NCI-H446 treated with DMSO at 0.1 percent for 48 hours (cell line): Measurements from ENCODE around the gene NMT2.

ENCODE experiments used
- DNase-seq: peaks from one replicate; lab custom pipeline; 2025; lab: John Stamatoyannopoulos, UW

The NMT2 gene

GRCh38 chr10:15092855-15093408, 75.6 kb downstream of the NMT2 start:
- DNase-seq: no peak

GRCh38 chr10:15091418-15091817, 77.1 kb downstream of the NMT2 start:
- DNase-seq: no peak

GRCh38 chr10:15088428-15089261, 79.8 kb downstream of the NMT2 start, which contains the start of gene ACBD7:
Gene ACBD7 (minus strand): TSS chr10:15088776. CDS start chr10:15088728, 48 bp downstream.
- DNase-seq: peak; percentile 22

GRCh38 chr10:15084502-15084922, 84.0 kb downstream of the NMT2 start:
- DNase-seq: no peak

GRCh38 chr10:15083674-15084501, 84.6 kb downstream of the NMT2 start:
- no peak for DNase-seq

- no peak for DNase-seq
These were observed 93.1 kb downstream of the NMT2 start for GRCh38 chr10:15075421-15075820.

GRCh38 chr10:15072358-15072757, 96.1 kb downstream of the NMT2 start:
- no peak for DNase-seq

- no peak for DNase-seq
These were observed 99.3 kb downstream of the NMT2 start for GRCh38 chr10:15069230-15069629.

GRCh38 chr10:15068802-15069201, 99.7 kb downstream of the NMT2 start:
- DNase-seq: no peak

GRCh38 chr10:15067154-15067553, 101.3 kb downstream of the NMT2 start:
- no peak for DNase-seq

GRCh38 chr10:15060638-15061037, 107.9 kb downstream of the NMT2 start:
- no peak for DNase-seq

GRCh38 chr10:15059914-15060313, 108.6 kb downstream of the NMT2 start:
- DNase-seq: no peak

- no peak for DNase-seq
These were observed 109.8 kb downstream of the NMT2 start for GRCh38 chr10:15058689-15059088.
